ENCODE results near the gene ZNF613.
"Not testable (repeated sequence)": the region's sequence is repeated elsewhere in the genome, so short reads cannot be mapped to it uniquely, and the experiment has no call there.

The ZNF613 gene

DNA sequence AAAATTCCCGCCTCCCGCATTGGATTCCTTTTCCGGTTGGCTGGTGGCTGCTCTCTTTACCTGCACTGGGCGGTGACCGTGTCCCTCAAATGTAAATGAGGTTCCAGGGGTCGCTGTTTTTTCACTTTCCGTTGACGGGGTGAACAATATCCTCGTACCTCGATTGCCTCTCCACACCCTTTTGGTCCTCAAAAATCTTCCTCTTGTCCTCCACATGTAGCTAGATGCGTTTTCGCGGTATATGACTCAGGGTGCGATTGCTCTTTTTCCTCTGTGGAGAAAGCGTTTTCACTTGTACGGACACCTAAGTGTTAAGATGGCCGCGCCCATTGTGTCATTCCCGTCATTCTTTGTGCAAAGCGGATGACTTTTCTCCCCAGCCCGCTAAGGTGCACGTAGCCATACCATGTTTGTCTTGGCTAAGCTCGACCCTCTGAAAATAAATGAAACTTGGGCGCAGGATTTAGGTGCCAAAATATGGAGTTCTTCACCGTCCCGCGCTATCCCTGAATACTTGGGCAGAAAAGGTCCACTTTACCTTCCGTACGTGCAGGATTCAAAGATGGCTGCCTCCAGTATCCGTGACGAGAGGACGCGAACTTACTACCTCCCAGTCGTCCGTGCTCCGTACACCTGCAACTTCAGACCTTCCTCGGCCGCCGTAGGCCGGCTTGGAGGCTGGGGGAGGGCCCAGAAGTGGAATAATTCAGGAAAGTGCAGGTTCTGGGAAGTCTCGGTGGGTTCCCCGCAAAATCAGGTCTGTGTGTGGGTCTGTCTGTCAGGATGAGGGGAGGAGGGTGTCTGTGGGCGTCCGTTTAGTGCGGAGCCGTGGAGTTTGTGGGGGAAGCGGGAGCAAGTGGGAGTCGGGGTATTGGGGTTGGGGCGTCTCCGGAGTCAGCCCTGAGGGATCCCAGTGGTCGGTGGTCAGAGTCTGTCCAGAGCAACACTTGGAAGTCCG is at the start of gene ZNF613:
Gene ZNF613 (plus strand): TSS at position 689 of the 958 bp plus-strand sequence. CDS start 8,749 bp downstream, outside the sequence.
- peak; percentile 78 for DNase-seq

DNA sequence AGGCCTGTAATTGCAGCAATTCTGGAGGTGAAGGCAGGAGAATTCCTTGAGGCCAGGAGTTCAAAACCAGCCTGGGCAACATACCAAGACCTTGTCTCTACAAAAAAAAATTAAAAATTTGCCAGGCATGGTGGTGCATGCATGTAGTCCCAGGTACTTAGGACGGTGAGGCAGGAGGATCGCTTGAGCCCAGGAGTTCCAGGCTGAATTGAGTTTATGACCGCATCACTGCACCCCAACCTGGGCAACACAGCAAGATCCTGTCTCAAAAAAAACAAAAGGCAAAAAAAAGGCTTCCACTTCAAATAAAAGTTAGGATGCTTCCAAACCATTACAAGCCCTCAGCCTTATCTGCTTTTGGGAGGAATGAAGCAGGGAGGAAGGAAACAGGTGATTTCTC is 44.8 kb upstream of the ZNF613 start:
- no peak for DNase-seq

GRCh38 chr19:51884713-51885112 is 42.6 kb upstream of the ZNF613 start:
- DNase-seq = no peak

DNA sequence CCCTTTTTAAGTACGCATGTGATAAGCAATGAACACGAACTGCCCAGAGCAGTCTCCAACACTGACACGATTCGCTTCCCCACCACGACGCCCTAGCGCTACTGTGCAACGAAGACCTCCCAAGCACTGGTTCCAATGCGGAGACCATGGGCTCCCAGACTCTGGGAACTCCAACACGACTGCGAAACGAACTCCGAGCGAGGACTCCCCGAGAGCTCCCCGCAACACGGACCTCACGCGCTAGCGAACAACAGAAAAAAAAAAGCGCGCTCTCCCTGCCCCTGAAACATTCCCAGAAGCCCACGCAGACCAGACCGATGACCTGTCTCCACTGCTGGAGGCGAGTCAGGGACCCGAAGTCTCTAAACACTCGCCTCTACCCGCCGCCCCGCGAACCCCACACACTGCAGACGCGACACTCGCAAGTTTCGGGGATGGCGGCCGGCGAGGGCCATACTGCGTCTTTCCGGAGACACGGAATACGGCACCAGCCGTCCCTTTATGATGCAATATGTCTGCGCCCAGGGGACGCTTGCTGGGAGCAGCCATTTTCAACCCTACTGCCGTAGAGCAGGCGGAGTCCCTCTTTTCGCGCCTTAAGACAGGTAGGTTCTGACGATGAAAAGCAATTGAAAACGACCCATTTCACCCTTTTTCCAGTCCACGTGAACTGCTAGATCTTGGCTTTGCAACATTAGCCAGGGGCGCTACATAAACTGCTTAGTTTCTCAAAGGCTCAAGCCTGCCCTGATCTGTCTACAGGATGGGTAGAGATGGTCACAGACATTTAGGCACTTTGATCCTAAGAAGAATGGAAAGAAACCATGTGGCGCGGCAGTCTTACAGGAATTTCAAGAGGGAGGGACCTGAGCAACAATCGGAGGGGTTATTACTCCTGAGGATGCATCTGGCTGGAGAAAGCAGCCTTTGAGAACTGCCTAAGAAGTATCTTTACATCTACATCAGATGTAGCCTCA is 39.5 kb upstream of the ZNF613 start, which contains the start of gene ZNF577:
Gene ZNF577 (minus strand): TSS at position 430 of the 977 bp plus-strand sequence. CDS start 7,569 bp downstream, outside the sequence.
- DNase-seq = peak; percentile 53

- no peak for DNase-seq
Measured at GRCh38 chr19:51889934-51890333, 37.3 kb upstream of the ZNF613 start.

- no peak for DNase-seq
Measured at GRCh38 chr19:51891193-51891747, 36.0 kb upstream of the ZNF613 start.

GRCh38 chr19:51901860-51902259 is 25.4 kb upstream of the ZNF613 start:
- DNase-seq = no peak

GRCh38 chr19:51903192-51903591 is 24.1 kb upstream of the ZNF613 start:
- DNase-seq = no peak

GRCh38 chr19:51904331-51905165 is 22.7 kb upstream of the ZNF613 start, which contains the start of gene ZNF649:
Gene ZNF649, minus strand, starts transcription at chr19:51905017. Its CDS starts 4,910 bp downstream, at chr19:51900107.
- DNase-seq = peak; percentile 74

GRCh38 chr19:51905206-51905605 is 22.1 kb upstream of the ZNF613 start:
- DNase-seq = no peak

DNA sequence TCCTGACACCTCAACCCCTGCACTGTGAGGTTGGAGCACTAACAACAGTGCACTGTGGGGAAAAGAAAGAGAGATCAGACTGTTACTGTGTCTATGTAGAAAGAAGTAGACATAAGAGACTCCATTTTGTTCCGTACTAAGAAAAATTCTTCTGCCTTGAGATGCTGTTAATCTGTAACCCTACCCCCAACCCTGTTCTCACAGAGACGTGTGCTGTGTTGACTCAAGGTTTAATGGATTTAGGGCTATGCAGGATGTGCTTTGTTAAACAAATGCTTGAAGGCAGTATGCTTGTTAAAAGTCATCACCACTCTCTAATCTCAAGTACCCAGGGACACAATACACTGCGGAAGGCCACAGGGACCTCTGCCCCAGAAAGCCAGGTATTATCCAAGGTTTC is 21.6 kb upstream of the ZNF613 start:
- DNase-seq = not testable (repeated sequence)

GRCh38 chr19:51906108-51906507 is 21.2 kb upstream of the ZNF613 start:
- DNase-seq = not testable (repeated sequence)

DNA sequence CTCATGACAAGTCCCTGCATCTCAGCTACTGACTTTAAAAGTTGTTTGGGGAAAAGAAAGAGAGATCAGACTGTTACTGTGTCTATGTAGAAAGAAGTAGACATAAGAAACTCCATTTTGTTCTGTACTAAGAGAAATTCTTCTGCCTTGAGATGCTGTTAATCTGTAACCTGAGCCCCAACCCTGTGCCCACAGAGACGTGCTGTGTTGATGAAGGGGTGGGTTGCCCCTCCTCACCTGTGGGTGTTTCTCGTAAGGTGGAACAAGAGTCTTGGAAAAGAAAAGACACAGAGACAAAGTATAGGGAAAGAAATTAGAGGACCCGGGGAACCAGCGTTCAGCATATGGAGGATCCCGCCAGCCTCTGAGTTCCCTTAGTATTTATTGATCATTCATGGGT is 19.3 kb upstream of the ZNF613 start:
- not testable (repeated sequence) for DNase-seq

DNA sequence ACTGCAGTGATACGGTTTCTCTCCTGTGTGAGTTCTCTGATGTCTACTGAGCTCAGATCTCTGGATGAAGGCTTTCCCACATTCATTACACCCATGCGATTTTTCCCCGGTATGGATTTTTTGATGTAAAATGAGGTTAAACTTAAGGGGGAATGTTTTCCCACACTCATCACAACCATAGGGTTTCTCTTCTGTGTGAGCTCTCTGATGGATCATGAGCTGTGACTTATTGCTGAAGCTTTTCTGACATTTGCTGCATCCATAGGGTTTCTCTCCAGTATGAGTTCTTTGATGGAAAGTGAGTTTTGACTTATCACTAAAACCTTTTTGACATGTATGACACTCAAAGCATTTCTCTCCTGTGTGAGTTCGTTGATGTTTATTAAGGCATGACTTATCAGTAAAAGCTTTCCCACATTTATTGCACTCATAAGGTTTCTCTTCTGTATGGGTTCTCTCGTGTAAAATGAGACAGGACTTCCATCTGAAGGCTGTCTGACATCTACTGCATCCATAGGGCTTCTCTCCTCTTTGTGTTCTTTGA is 11.9 kb upstream of the ZNF613 start:
- no peak for DNase-seq

DNA sequence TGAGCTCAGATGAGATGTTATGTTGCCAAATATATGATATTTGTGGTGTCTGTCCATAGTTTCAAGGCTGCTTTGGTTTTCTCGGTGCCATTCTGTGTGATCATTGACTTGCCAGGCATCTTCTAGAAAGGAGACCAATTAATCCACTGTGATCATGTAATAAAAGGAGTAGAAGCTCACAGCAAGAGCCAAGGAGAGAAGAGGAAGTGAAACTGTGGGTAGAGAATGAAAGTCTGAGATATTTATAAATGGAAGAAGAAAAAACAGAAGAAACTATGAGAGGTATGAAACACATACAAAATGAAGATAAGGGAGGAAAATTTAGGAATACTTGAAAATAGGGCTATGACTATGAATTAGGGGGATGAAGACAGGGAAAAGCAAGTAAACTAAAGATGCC is 11.1 kb upstream of the ZNF613 start:
- no peak for DNase-seq

GRCh38 chr19:51919606-51920005 is 7.7 kb upstream of the ZNF613 start:
- DNase-seq = no peak

GRCh38 chr19:51921949-51922348 is 5.3 kb upstream of the ZNF613 start:
- no peak for DNase-seq

- no peak for DNase-seq
Measured at GRCh38 chr19:51926426-51926783, 867 bp upstream of the ZNF613 start.

GRCh38 chr19:51927859-51928258 is 587 bp downstream of the ZNF613 start:
- DNase-seq = no peak

DNA sequence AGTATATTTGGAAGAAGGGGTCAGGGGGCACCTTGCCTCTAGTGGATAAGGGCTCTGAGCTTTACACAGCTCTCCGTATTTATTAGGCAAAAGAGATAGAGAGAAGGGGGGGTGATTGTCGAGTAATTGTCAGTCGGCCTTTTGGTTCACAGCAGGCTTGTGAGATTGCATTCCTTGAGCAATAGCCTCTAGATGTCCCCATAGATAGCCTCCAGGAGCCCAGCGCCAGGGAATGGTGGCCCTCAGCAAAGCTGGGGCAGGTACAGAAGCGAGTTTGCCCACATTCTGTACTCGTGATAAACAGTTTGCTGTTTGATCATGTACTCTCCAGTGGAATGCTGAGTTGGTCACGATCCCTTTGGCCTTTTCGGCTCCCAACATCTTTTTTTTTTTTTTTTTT is 4.6 kb downstream of the ZNF613 start:
- DNase-seq = no peak

DNA sequence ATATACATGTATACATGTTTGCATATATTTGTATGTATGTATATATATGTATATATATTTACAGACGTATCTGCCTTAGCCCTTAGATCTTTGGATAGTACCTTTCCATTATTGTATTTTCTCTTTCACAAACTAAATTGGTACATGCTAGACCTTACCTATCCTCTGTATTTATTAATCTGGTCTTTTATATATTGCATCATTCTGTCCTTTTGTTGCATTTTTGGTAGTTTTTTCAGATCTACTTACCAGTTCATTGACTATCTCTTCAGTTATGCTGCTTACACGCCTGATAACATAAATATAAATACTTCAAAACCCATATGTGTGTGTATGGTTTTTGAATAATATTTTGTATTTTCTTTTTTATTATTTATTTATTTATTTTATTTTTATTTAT is 11.7 kb downstream of the ZNF613 start:
- DNase-seq = no peak

All from activated gamma-delta T cell treated with Interleukin-2 at 50 U/mL for 16 hours (primary cell).